T-cell (primary cell): Measurements from ENCODE around the gene SELENOW. TPM values are rescaled to one million over a fixed set of nuclear protein-coding genes. Genes with fewer than 3 reads are reported as not detected.

ENCODE experiments used
- ATAC-seq, 4 experiments: fragments of 200-7000 bp in 3 of 4; fragments of 150-1000 bp in 1 of 4; cut with Tn5 transposase; replicated peaks in 1 of 4; 1 replicate in 3 of 4; 2 replicates in 1 of 4; pipeline ENCODE4 v1.10.0; 2021; ENCODE audit warnings: moderate library complexity in 3 of 4, mild to moderate bottlenecking in 2 of 4, moderate number of reproducible peaks in 1 of 4
- CTCF ChIA-PET, 2 donors: fragments of 300-600 bp; sonication (Branson Sonifier 250); formaldehyde crosslinking; loops; one replicate each; lab custom pipeline; 2022; ENCODE audit warnings: antibody characterized with exemption in 2 of 2; lab: Charles Lee
- POLR2A ChIA-PET, 2 donors: fragments of 300-600 bp; sonication (Branson Sonifier 250); formaldehyde crosslinking; loops; one replicate each; lab custom pipeline; 2022; ENCODE audit warnings: antibody characterized with exemption in 2 of 2; lab: Charles Lee
- DNase-seq, 35 experiments: peaks; one replicate each; pipeline versions ENCODE4 v3.0.0 to v3.0.0-alpha.2; 2013 to 2023
- H3K27ac ChIP-seq: one replicate; pipeline ENCODE4 v1.5.1; 2013; ENCODE audit warnings: low read length
- H3K27me3 ChIP-seq, 2 experiments: replicated peaks in 1 of 2; 1 replicate in 1 of 2; 2 replicates in 1 of 2; pipeline versions ENCODE4 v1.6.1 to v1.7.0; 2013; ENCODE audit warnings: low read length in 1 of 2, mixed read lengths in 1 of 2; ENCODE audit not compliant: control insufficient read depth in 2 of 2, insufficient read depth in 2 of 2; ENCODE audit errors: extremely low read depth in 1 of 2
- H3K36me3 ChIP-seq, 2 donors: 1 replicate in 1 of 2; 2 replicates in 1 of 2; pipeline versions ENCODE4 v1.6.1 to v1.7.0; 2013; ENCODE audit warnings: low read length in 1 of 2; ENCODE audit not compliant: control insufficient read depth in 2 of 2, insufficient read depth in 1 of 2; ENCODE audit errors: extremely low read depth in 1 of 2
- H3K4me1 ChIP-seq, 2 experiments: 1 replicate in 1 of 2; 2 replicates in 1 of 2; pipeline versions ENCODE4 v1.6.1 to v1.7.0; 2013; ENCODE audit warnings: low read length in 2 of 2, mixed read lengths in 1 of 2; ENCODE audit not compliant: insufficient read depth in 2 of 2, control insufficient read depth in 1 of 2; ENCODE audit errors: extremely low read depth in 1 of 2
- H3K4me3 ChIP-seq, 2 donors: 1 replicate in 1 of 2; 2 replicates in 1 of 2; pipeline versions ENCODE4 v1.5.1 to v1.7.0; 2013; ENCODE audit warnings: mild to moderate bottlenecking in 2 of 2, low read length in 1 of 2, moderate library complexity in 1 of 2; ENCODE audit not compliant: control insufficient read depth in 1 of 2; ENCODE audit errors: extremely low read depth in 1 of 2
- H3K9me3 ChIP-seq: 2 replicates; pipeline ENCODE4 v1.7.0; 2013
- H3K27ac Mint-ChIP-seq, 2 donors: one replicate each; pipeline ENCODE4 v1.8.0; 2020 to 2021; ENCODE audit warnings: mild to moderate bottlenecking in 2 of 2, mixed read lengths in 2 of 2
- H3K27me3 Mint-ChIP-seq, 2 donors: one replicate each; pipeline ENCODE4 v1.8.0; 2021 to 2022; ENCODE audit warnings: mixed read lengths in 2 of 2
- H3K36me3 Mint-ChIP-seq: one replicate; pipeline ENCODE4 v1.8.0; 2021; ENCODE audit warnings: mixed read lengths
- H3K4me1 Mint-ChIP-seq, 3 donors: one replicate each; pipeline ENCODE4 v1.8.0; 2020 to 2022; ENCODE audit warnings: mixed read lengths in 3 of 3, mild to moderate bottlenecking in 1 of 3
- H3K4me3 Mint-ChIP-seq, 3 donors: one replicate each; pipeline ENCODE4 v1.8.0; 2020 to 2022; ENCODE audit warnings: mild to moderate bottlenecking in 3 of 3, mixed read lengths in 3 of 3, moderate library complexity in 3 of 3
- H3K9me3 Mint-ChIP-seq, 3 donors: one replicate each; pipeline ENCODE4 v1.8.0; 2020 to 2022; ENCODE audit warnings: mixed read lengths in 3 of 3
- WGBS: methylation state at CpG from one replicate; pipeline ENCODE4 v1.1.5; 2013; ENCODE audit warnings: missing lambda C conversion rate; ENCODE audit not compliant: insufficient coverage; 5-methylcytosine and 5-hydroxymethylcytosine counted together
- total RNA-seq, 35 experiments: library from RNA in 6 of 35; stranded (reverse) in 6 of 35; fragments of 120-200 nt in 1 of 35; gene quantifications; one replicate each; pipeline versions ENCODE4 v1.2.1 to v1.2.4 and lab custom pipeline; 2013 to 2026

The SELENOW gene
- total RNA-seq, 5 donors from 2014 or later (not counting 1 experiment from before 2014, with no cell fraction given), result 91.5 to 111 (median 101) TPM

- CTCF ChIA-PET, result interaction anchor here (0.7 kb wide), 3 partner anchors 14 to 986 kb away, joined by 4 read pairs; no protein-coding TSS in a partner anchor
- WGBS, result 62% methylated on average over 19 of the region's 19 CpGs
Observed at GRCh38 chr19:47765523-47766358, 12.8 kb upstream of the SELENOW start.

GRCh38 chr19:47766359-47766620 lies 12.2 kb upstream of the SELENOW start:
- Mint-ChIP-seq H3K4me3 (no peak overlapping the region), H3K4me1 (peaks cover 0 to 12% (median 10%) of the 10 kb centered on the region in 3 donors), H3K27ac (no peak overlapping the region), H3K36me3 (no peaks in the 10 kb centered on the region), H3K9me3 (no peaks in the 10 kb centered on the region), H3K27me3 (no peaks in the 10 kb centered on the region)
- H3K4me3 ChIP-seq, result no peak overlapping the region
- DNase-seq (no peak), ATAC-seq (no peak)
- CTCF ChIA-PET, result no interaction called here
- H3K27me3 ChIP-seq, result peaks cover 0 to 6% of the 10 kb centered on the region in 2 experiments
- H3K4me1 ChIP-seq, result peaks cover 0 to 2% of the 10 kb centered on the region in 2 experiments
- H3K36me3 ChIP-seq, result no peaks in the 10 kb centered on the region
- POLR2A ChIA-PET, result no interaction called here
- H3K9me3 ChIP-seq, result no peaks in the 10 kb centered on the region
- WGBS, result 92% methylated on average over 2 of the region's 7 CpGs
- no peak overlapping the region for H3K27ac ChIP-seq

More at GRCh38 chr19:47765523-47766358, 12.8 kb upstream of the SELENOW start:
- Mint-ChIP-seq H3K27me3 (no peaks in the 10 kb centered on the region), H3K4me3 (no peak overlapping the region), H3K4me1 (peaks cover 0 to 12% (median 10%) of the 10 kb centered on the region in 3 donors), H3K9me3 (no peaks in the 10 kb centered on the region), H3K27ac (no peak overlapping the region), H3K36me3 (no peaks in the 10 kb centered on the region)
- no peak overlapping the region for H3K27ac ChIP-seq
- DNase-seq (peak in 18 of 35 experiments; percentile 23 to 62 (median 35)), ATAC-seq (peak in 3 of 4 experiments; percentile 28 to 40 (median 36))
- no peaks in the 10 kb centered on the region for H3K36me3 ChIP-seq
- H3K9me3 ChIP-seq, result no peaks in the 10 kb centered on the region
- H3K27me3 ChIP-seq, result peaks cover 0 to 5% of the 10 kb centered on the region in 2 experiments
- POLR2A ChIA-PET, result no interaction called here
- H3K4me1 ChIP-seq, result peaks cover 0 to 2% of the 10 kb centered on the region in 2 experiments
- H3K4me3 ChIP-seq, result no peak overlapping the region

- no peak overlapping the region for H3K27ac ChIP-seq
- H3K9me3 ChIP-seq, result no peaks in the 10 kb centered on the region
- ChIA-PET CTCF (no interaction called here), POLR2A (interaction anchor here in 1 of 2 donors (0.6 kb wide), 1 partner anchor 1165 kb away, joined by 9 read pairs; no protein-coding TSS in a partner anchor)
- Mint-ChIP-seq H3K9me3 (no peaks in the 10 kb centered on the region), H3K27ac (no peak overlapping the region), H3K27me3 (no peaks in the 10 kb centered on the region), H3K36me3 (no peaks in the 10 kb centered on the region), H3K4me1 (peaks cover 0 to 12% (median 10%) of the 10 kb centered on the region in 3 donors), H3K4me3 (no peak overlapping the region)
- H3K36me3 ChIP-seq, result no peaks in the 10 kb centered on the region
- peaks cover 0 to 6% of the 10 kb centered on the region in 2 experiments for H3K27me3 ChIP-seq
- H3K4me3 ChIP-seq, result no peak overlapping the region
- peaks cover 0 to 2% of the 10 kb centered on the region in 2 experiments for H3K4me1 ChIP-seq
- DNase-seq (no peak), ATAC-seq (no peak)
- WGBS, result 95% methylated on average over 5 of the region's 7 CpGs
Observed at GRCh38 chr19:47766670-47767069, 11.8 kb upstream of the SELENOW start.

GRCh38 chr19:47767349-47767748 lies 11.2 kb upstream of the SELENOW start:
- Histone ChIP-seq H3K27me3 (peaks cover 0 to 6% of the 10 kb centered on the region in 2 experiments), H3K9me3 (no peaks in the 10 kb centered on the region), H3K4me3 (no peak overlapping the region), H3K27ac (no peak overlapping the region), H3K36me3 (no peaks in the 10 kb centered on the region), H3K4me1 (peaks cover 0 to 2% of the 10 kb centered on the region in 2 experiments)
- H3K36me3 Mint-ChIP-seq, result no peaks in the 10 kb centered on the region
- no peak for DNase-seq
- ChIA-PET POLR2A (interaction anchor here in 1 of 2 donors (0.6 kb wide), 1 partner anchor 1165 kb away, joined by 9 read pairs; no protein-coding TSS in a partner anchor), CTCF (interaction anchor here (0.6 to 1.1 kb wide), 3 partner anchors 17 to 1546 kb away, joined by 3 read pairs; no protein-coding TSS in a partner anchor)
- no peaks in the 10 kb centered on the region for H3K27me3 Mint-ChIP-seq
- H3K4me3 Mint-ChIP-seq, result no peak overlapping the region
- ATAC-seq, result no peak
- 0% methylated on average over 1 of the region's 2 CpGs for WGBS
- H3K9me3 Mint-ChIP-seq, result no peaks in the 10 kb centered on the region
- H3K27ac Mint-ChIP-seq, result no peak overlapping the region
- H3K4me1 Mint-ChIP-seq, result peaks cover 0 to 12% (median 10%) of the 10 kb centered on the region in 3 donors

- Mint-ChIP-seq H3K36me3 (no peaks in the 10 kb centered on the region), H3K27ac (no peak overlapping the region), H3K9me3 (no peaks in the 10 kb centered on the region), H3K4me1 (peaks cover 0 to 12% (median 10%) of the 10 kb centered on the region in 3 donors), H3K4me3 (no peak overlapping the region), H3K27me3 (no peaks in the 10 kb centered on the region)
- ATAC-seq (no peak), DNase-seq (no peak)
- ChIA-PET CTCF (interaction anchor here in 1 of 2 donors (1.1 kb wide), 1 partner anchor 21 kb away, joined by 3 read pairs; no protein-coding TSS in a partner anchor), POLR2A (no interaction called here)
- peaks cover 0 to 2% of the 10 kb centered on the region in 2 experiments for H3K4me1 ChIP-seq
- no peak overlapping the region for H3K27ac ChIP-seq
- H3K4me3 ChIP-seq, result no peak overlapping the region
- H3K9me3 ChIP-seq, result no peaks in the 10 kb centered on the region
- H3K27me3 ChIP-seq, result peaks cover 0 to 6% of the 10 kb centered on the region in 2 experiments
- H3K36me3 ChIP-seq, result no peaks in the 10 kb centered on the region
- WGBS, result 57% methylated on average over 1 of the region's 2 CpGs
Observed at GRCh38 chr19:47768604-47769003, 9.9 kb upstream of the SELENOW start.

- peaks cover 0 to 6% of the 10 kb centered on the region in 2 experiments for H3K27me3 ChIP-seq
- DNase-seq (no peak), ATAC-seq (no peak)
- no peak overlapping the region for H3K4me3 ChIP-seq
- H3K9me3 Mint-ChIP-seq, result no peaks in the 10 kb centered on the region
- peaks cover 0 to 2% of the 10 kb centered on the region in 2 experiments for H3K4me1 ChIP-seq
- H3K36me3 Mint-ChIP-seq, result no peaks in the 10 kb centered on the region
- POLR2A ChIA-PET, result no interaction called here
- H3K4me1 Mint-ChIP-seq, result peaks cover 0 to 12% (median 10%) of the 10 kb centered on the region in 3 donors
- H3K27ac ChIP-seq, result no peak overlapping the region
- H3K9me3 ChIP-seq, result no peaks in the 10 kb centered on the region
- no peaks in the 10 kb centered on the region for H3K36me3 ChIP-seq
- H3K4me3 Mint-ChIP-seq, result no peak overlapping the region
- no peak overlapping the region for H3K27ac Mint-ChIP-seq
- WGBS, result 85% methylated on average over 2 of the region's 3 CpGs
- no peaks in the 10 kb centered on the region for H3K27me3 Mint-ChIP-seq
- CTCF ChIA-PET, result no interaction called here
Observed at GRCh38 chr19:47769534-47769933, 9.0 kb upstream of the SELENOW start.
